Hepatocyte (in vitro differentiated cells): ENCODE data around the gene ADAD2. TPM values are rescaled to one million over a fixed set of nuclear protein-coding genes. Genes with fewer than 3 reads are reported as not detected.

Experiments
- DNase-seq: peaks from one replicate; pipeline ENCODE4 v3.0.0-alpha.2; 2016; ENCODE audit warnings: low spot score
- H2AFZ ChIP-seq: fragments of 200-600 bp; sonication (generic); 2 replicates; pipeline ENCODE4 v1.6.0; 2016; ENCODE audit warnings: antibody characterized with exemption, mild to moderate bottlenecking
- H3K27ac ChIP-seq: fragments of 200-600 bp; sonication (generic); 2 replicates; pipeline ENCODE4 v1.5.1; 2016; ENCODE audit warnings: mild to moderate bottlenecking
- H3K27me3 ChIP-seq: fragments of 200-600 bp; sonication (generic); 2 replicates; pipeline ENCODE4 v1.6.1; 2016
- H3K36me3 ChIP-seq: fragments of 200-600 bp; sonication (generic); replicated peaks from 2 replicates; pipeline ENCODE4 v1.5.1; 2016; ENCODE audit warnings: low read depth; ENCODE audit not compliant: insufficient read depth
- H3K4me1 ChIP-seq: fragments of 200-600 bp; sonication (generic); 2 replicates; pipeline ENCODE4 v1.5.1; 2016; ENCODE audit warnings: mild to moderate bottlenecking, moderate library complexity; ENCODE audit not compliant: insufficient read depth
- H3K4me2 ChIP-seq: fragments of 200-600 bp; sonication (generic); 2 replicates; pipeline ENCODE4 v1.6.0; 2016
- H3K4me3 ChIP-seq: fragments of 200-600 bp; sonication (generic); 2 replicates; pipeline ENCODE4 v1.5.1; 2016; ENCODE audit warnings: mild to moderate bottlenecking
- H3K79me2 ChIP-seq: fragments of 200-600 bp; sonication (generic); 2 replicates; pipeline ENCODE4 v1.6.0; 2017; ENCODE audit warnings: mild to moderate bottlenecking
- H3K9me2 ChIP-seq: fragments of 200-600 bp; sonication (generic); replicated peaks from 2 replicates; pipeline ENCODE4 v1.6.0; 2017; ENCODE audit warnings: mild to moderate bottlenecking; ENCODE audit not compliant: insufficient read depth
- H3K9me3 ChIP-seq: fragments of 200-600 bp; sonication (generic); 2 replicates; pipeline ENCODE4 v1.5.1; 2016; ENCODE audit warnings: low read depth, mild to moderate bottlenecking
- H4K20me1 ChIP-seq: fragments of 200-600 bp; sonication (generic); 2 replicates; pipeline ENCODE4 v1.6.0; 2016; ENCODE audit warnings: mild to moderate bottlenecking; ENCODE audit not compliant: insufficient read depth, poor library complexity, severe bottlenecking
- EZH2 ChIP-seq: fragments of 200-600 bp; sonication (generic); IDR thresholded peaks from 2 replicates; pipeline ENCODE4 v1.6.1; 2016; ENCODE audit warnings: antibody characterized with exemption, mild to moderate bottlenecking, borderline replicate concordance
- EZH2phosphoT487 ChIP-seq: fragments of 200-600 bp; sonication (generic); IDR thresholded peaks from one replicate; pipeline ENCODE4 v1.6.1; 2018; ENCODE audit warnings: antibody characterized with exemption, mild to moderate bottlenecking, low read depth, moderate library complexity; ENCODE audit not compliant: unreplicated experiment, severe bottlenecking
- WGBS: methylation state at CpG from one replicate; pipeline ENCODE4 v1.1.6; 2016; ENCODE audit warnings: low lambda C conversion rate; ENCODE audit errors: missing lambda C conversion rate; 5-methylcytosine and 5-hydroxymethylcytosine counted together
- polyA plus RNA-seq: library from polyadenylated mRNA; unstranded; fragments of >200 nt; fragmentation: Nextera tagmentation; extraction: Ambion mirVana; gene quantifications from 2 replicates; pipeline ENCODE4 v1.2.1, GENCODE V29; 2016
- total RNA-seq: library from RNA; depleted of rRNA; stranded (reverse); fragments of >200 nt; gene quantifications from 2 replicates; pipeline ENCODE4 v1.2.3, GENCODE V29; 2014
- TF ChIP-seq, protein P1 (sequence below): fragments of 200-600 bp; sonication (generic); IDR thresholded peaks from 2 replicates; pipeline ENCODE4 v1.5.1; 2016; ENCODE audit warnings: antibody characterized with exemption, mild to moderate bottlenecking; ENCODE audit not compliant: poor library complexity

Gene ADAD2
- total and polyA plus RNA-seq, 2 experiments from 2014 or later = 0.30 TPM; not detected in 1

DNA sequence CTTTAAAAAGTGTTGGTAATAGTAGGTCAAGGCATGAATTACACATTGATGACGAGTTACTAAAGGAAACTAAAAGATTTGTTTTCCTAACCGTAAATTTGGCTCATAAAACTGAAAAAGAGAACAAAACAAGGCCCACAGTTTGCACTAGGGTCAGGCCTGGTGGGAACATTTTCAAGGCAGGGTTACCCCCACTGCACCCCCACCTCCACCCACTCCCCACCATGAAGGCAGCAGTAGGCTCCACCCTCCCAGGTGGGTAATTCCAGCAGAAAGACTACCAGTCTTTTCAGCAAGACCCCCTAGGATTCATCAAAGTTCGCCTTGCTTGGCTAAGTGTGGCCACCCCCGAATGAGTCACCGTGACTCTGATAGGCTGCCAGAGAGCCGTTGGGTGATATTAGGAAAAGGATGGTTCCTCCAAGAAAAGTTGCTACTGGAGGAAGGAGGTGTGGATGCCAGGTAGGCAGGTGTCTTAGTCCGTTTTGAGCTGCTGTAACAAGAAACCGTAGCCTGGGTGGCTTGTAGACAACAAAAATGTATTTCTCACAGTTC is 37.2 kb upstream of the ADAD2 start:
- no peak for DNase-seq
- no peaks in the 10 kb centered on the region for H3K9me2 ChIP-seq

DNA sequence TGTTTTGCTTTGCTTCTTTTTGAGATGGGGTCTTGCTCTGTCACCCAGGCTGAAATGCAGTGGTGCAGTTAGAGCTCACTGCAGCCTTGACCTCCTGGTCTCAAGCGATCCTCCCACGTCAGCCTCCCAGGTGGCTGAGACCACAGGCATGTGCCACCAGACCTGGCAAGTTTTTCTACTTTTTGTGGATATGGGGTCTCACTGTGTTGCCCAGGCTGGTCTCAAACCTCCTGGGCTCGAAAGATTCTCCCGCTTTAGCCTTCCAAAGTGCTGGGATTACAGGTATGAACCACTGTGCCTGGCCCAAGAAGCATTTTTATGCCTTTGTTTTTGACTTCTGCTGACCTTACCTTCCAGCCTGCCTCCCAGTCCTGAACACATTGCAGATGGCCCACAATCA is 35.7 kb upstream of the ADAD2 start:
- TF ChIP-seq EZH2phosphoT487 (no peak), EZH2 (no peak)
- TF ChIP-seq, protein P1, sequence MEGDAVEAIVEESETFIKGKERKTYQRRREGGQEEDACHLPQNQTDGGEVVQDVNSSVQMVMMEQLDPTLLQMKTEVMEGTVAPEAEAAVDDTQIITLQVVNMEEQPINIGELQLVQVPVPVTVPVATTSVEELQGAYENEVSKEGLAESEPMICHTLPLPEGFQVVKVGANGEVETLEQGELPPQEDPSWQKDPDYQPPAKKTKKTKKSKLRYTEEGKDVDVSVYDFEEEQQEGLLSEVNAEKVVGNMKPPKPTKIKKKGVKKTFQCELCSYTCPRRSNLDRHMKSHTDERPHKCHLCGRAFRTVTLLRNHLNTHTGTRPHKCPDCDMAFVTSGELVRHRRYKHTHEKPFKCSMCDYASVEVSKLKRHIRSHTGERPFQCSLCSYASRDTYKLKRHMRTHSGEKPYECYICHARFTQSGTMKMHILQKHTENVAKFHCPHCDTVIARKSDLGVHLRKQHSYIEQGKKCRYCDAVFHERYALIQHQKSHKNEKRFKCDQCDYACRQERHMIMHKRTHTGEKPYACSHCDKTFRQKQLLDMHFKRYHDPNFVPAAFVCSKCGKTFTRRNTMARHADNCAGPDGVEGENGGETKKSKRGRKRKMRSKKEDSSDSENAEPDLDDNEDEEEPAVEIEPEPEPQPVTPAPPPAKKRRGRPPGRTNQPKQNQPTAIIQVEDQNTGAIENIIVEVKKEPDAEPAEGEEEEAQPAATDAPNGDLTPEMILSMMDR = no peak
- no peaks in the 10 kb centered on the region for H3K36me3 ChIP-seq
- no peak overlapping the region for H3K4me2 ChIP-seq
- no peaks in the 10 kb centered on the region for H3K9me3 ChIP-seq
- DNase-seq = no peak
- H3K4me1 ChIP-seq = no peaks in the 10 kb centered on the region
- no peaks in the 10 kb centered on the region for H3K9me2 ChIP-seq
- 95% methylated on average over 4 of the region's 4 CpGs for WGBS
- H3K4me3 ChIP-seq = no peak overlapping the region
- no peak overlapping the region for H2AFZ ChIP-seq
- H3K27ac ChIP-seq = no peak overlapping the region
- H3K79me2 ChIP-seq = no peaks in the 10 kb centered on the region
- peaks cover 3% of the 10 kb centered on the region for H3K27me3 ChIP-seq
- no peaks in the 10 kb centered on the region for H4K20me1 ChIP-seq

More for the DNA sequence above, 37.2 kb upstream of the ADAD2 start:
- H3K79me2 ChIP-seq = no peaks in the 10 kb centered on the region
- H2AFZ ChIP-seq = no peak overlapping the region
- no peaks in the 10 kb centered on the region for H4K20me1 ChIP-seq
- WGBS = 73% methylated on average over 8 of the region's 8 CpGs
- no peak overlapping the region for H3K27ac ChIP-seq
- TF ChIP-seq EZH2phosphoT487 (no peak), EZH2 (no peak)
- TF ChIP-seq, protein P1 = no peak
- no peaks in the 10 kb centered on the region for H3K36me3 ChIP-seq
- no peaks in the 10 kb centered on the region for H3K9me3 ChIP-seq
- H3K4me3 ChIP-seq = no peak overlapping the region
- no peaks in the 10 kb centered on the region for H3K4me1 ChIP-seq
- H3K4me2 ChIP-seq = no peak overlapping the region
- H3K27me3 ChIP-seq = no peaks in the 10 kb centered on the region

DNA sequence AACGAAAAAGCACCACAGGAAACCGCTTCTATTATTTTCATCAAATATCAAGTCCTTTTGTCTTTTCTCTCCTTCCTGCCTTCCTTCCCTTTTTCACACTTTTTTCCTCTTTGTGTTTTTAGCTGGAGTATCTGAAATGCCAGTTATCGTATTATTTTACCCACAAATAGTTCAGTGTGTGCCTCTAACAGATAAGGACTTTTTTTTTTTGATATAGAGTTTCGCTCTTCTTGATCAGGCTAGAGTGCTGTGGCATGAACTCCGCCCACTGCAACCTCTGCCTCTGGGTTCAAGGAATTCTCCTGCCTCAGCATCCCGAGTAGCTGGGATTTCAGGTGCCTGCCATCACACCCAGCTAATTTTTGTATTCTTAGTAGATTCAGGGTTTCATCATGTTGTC is 35.2 kb upstream of the ADAD2 start:
- no peaks in the 10 kb centered on the region for H3K9me2 ChIP-seq

More for the DNA sequence above, 35.2 kb upstream of the ADAD2 start:
- Histone ChIP-seq H2AFZ (no peak overlapping the region), H3K4me1 (no peaks in the 10 kb centered on the region), H3K27ac (no peak overlapping the region), H3K9me3 (no peaks in the 10 kb centered on the region), H4K20me1 (no peaks in the 10 kb centered on the region), H3K79me2 (no peaks in the 10 kb centered on the region), H3K4me2 (no peak overlapping the region), H3K27me3 (peaks cover 3% of the 10 kb centered on the region), H3K4me3 (no peak overlapping the region), H3K36me3 (no peaks in the 10 kb centered on the region)
- DNase-seq = no peak
- TF ChIP-seq, protein P1 = no peak
- TF ChIP-seq EZH2 (no peak), EZH2phosphoT487 (no peak)
- 92% methylated on average over 6 of the region's 6 CpGs for WGBS
